GM23338 (cell line): ENCODE measurements around the gene SIPA1. TPM values are rescaled to one million over a fixed set of nuclear protein-coding genes. Genes with fewer than 3 reads are reported as not detected.
A peak's percentile ranks its signal among the peaks of the same experiment; 100 is the strongest.

Experiments
- ATAC-seq: fragments of 200-7000 bp; cut with Tn5 transposase; 3 replicates; pipeline ENCODE4 v1.9.1; 2020
- DNase-seq: peaks from one replicate; pipeline ENCODE4 v3.0.0-alpha.2; 2015; ENCODE audit warnings: low spot score
- H2AFZ ChIP-seq: fragments of 200-600 bp; sonication (generic); 2 replicates; pipeline ENCODE4 v1.8.0; 2016; ENCODE audit warnings: antibody characterized with exemption, mild to moderate bottlenecking, moderate library complexity
- H3F3A ChIP-seq: fragments of 200-600 bp; sonication (generic); replicated peaks from 2 replicates; pipeline ENCODE4 v1.8.0; 2017; ENCODE audit warnings: antibody characterized with exemption, mixed run types, low read depth
- H3K27ac ChIP-seq: fragments of 200-600 bp; sonication (generic); 2 replicates; pipeline ENCODE4 v1.6.1; 2016; ENCODE audit warnings: low read depth
- H3K27me3 ChIP-seq: fragments of 200-600 bp; sonication (generic); 2 replicates; pipeline ENCODE4 v1.8.0; 2016; ENCODE audit warnings: mild to moderate bottlenecking, mixed run types, moderate library complexity; ENCODE audit not compliant: insufficient read depth
- H3K36me3 ChIP-seq: fragments of 200-600 bp; sonication (generic); 2 replicates; pipeline ENCODE4 v1.8.0; 2016; ENCODE audit warnings: mild to moderate bottlenecking; ENCODE audit not compliant: insufficient read depth
- H3K4me1 ChIP-seq: fragments of 200-600 bp; sonication (generic); 2 replicates; pipeline ENCODE4 v1.8.0; 2016; ENCODE audit warnings: mild to moderate bottlenecking, moderate library complexity; ENCODE audit not compliant: insufficient read depth
- H3K4me2 ChIP-seq: fragments of 200-600 bp; sonication (generic); 2 replicates; pipeline ENCODE4 v1.7.1; 2017; ENCODE audit warnings: mixed run types
- H3K4me3 ChIP-seq: fragments of 200-600 bp; sonication (generic); 2 replicates; pipeline ENCODE4 v1.6.1; 2016; ENCODE audit warnings: mixed run types
- H3K79me2 ChIP-seq: fragments of 200-600 bp; sonication (generic); replicated peaks from 2 replicates; pipeline ENCODE4 v1.8.0; 2017; ENCODE audit warnings: mild to moderate bottlenecking; ENCODE audit not compliant: insufficient read depth
- H3K9me2 ChIP-seq: fragments of 200-600 bp; sonication (generic); 2 replicates; pipeline ENCODE4 v1.8.0; 2017; ENCODE audit not compliant: insufficient read depth
- H4K20me1 ChIP-seq: fragments of 200-600 bp; sonication (generic); replicated peaks from 2 replicates; pipeline ENCODE4 v1.8.0; 2017; ENCODE audit warnings: mild to moderate bottlenecking; ENCODE audit not compliant: insufficient read depth
- H3K27ac Mint-ChIP-seq: 2 replicates; pipeline ENCODE4 v1.8.0; 2020; ENCODE audit warnings: inconsistent platforms, mild to moderate bottlenecking, moderate library complexity, mixed read lengths
- H3K27me3 Mint-ChIP-seq: 3 replicates; pipeline ENCODE4 v1.8.0; 2022; ENCODE audit warnings: low read depth, mild to moderate bottlenecking, moderate library complexity, mixed read lengths, inconsistent platforms; ENCODE audit not compliant: insufficient read depth, poor library complexity
- H3K36me3 Mint-ChIP-seq: 3 replicates; pipeline ENCODE4 v1.8.0; 2021; ENCODE audit warnings: low read depth, mild to moderate bottlenecking, inconsistent platforms, moderate library complexity, mixed read lengths
- H3K4me1 Mint-ChIP-seq: 3 replicates; pipeline ENCODE4 v1.8.0; 2020; ENCODE audit warnings: mild to moderate bottlenecking, inconsistent platforms, mixed read lengths
- H3K4me3 Mint-ChIP-seq: 3 replicates; pipeline ENCODE4 v1.8.0; 2021; ENCODE audit warnings: moderate library complexity, mild to moderate bottlenecking, inconsistent platforms, mixed read lengths
- H3K9me3 Mint-ChIP-seq: 3 replicates; pipeline ENCODE4 v1.8.0; 2020; ENCODE audit warnings: moderate library complexity, mild to moderate bottlenecking, inconsistent platforms, mixed read lengths
- CREB1 ChIP-seq: fragments of 250-450 bp; sonication (Bioruptor Pico); IDR thresholded peaks from 2 replicates; pipeline ENCODE4 v1.5.0; 2020; ENCODE audit warnings: low read depth, mild to moderate bottlenecking, moderate library complexity
- CTCF ChIP-seq, 2 experiments: fragments of 200-600 bp in 1 of 2; sonication (generic) in 1 of 2; conservative IDR thresholded peaks; 2 replicates each; pipeline versions ENCODE4 v1.5.1 to v1.6.1; 2016 to 2017; ENCODE audit warnings: antibody characterized with exemption in 2 of 2, low read depth in 2 of 2, mild to moderate bottlenecking in 2 of 2, moderate library complexity in 1 of 2
- ETS1 ChIP-seq: IDR thresholded peaks from 2 replicates; pipeline ENCODE4 v1.6.1; 2016; ENCODE audit warnings: antibody characterized with exemption
- EZH2 ChIP-seq: fragments of 200-600 bp; sonication (generic); IDR thresholded peaks from one replicate; pipeline ENCODE4 v1.8.0; 2017; ENCODE audit warnings: antibody characterized with exemption, mild to moderate bottlenecking, low read depth; ENCODE audit not compliant: unreplicated experiment
- EZH2phosphoT487 ChIP-seq: fragments of 200-600 bp; sonication (generic); IDR thresholded peaks from one replicate; pipeline ENCODE4 v1.8.1; 2018; ENCODE audit warnings: antibody characterized with exemption; ENCODE audit not compliant: unreplicated experiment
- JUNB ChIP-seq: IDR thresholded peaks from one replicate; pipeline ENCODE4 v1.6.1; 2016; ENCODE audit warnings: antibody characterized with exemption; ENCODE audit not compliant: unreplicated experiment
- NANOG ChIP-seq: IDR thresholded peaks from 2 replicates; pipeline ENCODE4 v1.6.1; 2016; ENCODE audit warnings: antibody characterized with exemption, borderline replicate concordance
- POLR2AphosphoS5 ChIP-seq: IDR thresholded peaks from 2 replicates; pipeline ENCODE4 v1.6.1; 2016; ENCODE audit warnings: antibody characterized with exemption, low read depth
- REST ChIP-seq: IDR thresholded peaks from one replicate; pipeline ENCODE4 v1.6.1; 2018; ENCODE audit warnings: antibody characterized with exemption; ENCODE audit not compliant: unreplicated experiment
- STAT1 ChIP-seq: IDR thresholded peaks from one replicate; pipeline ENCODE4 v1.6.1; 2016; ENCODE audit warnings: antibody characterized with exemption; ENCODE audit not compliant: unreplicated experiment
- ZNF114 ChIP-seq: fragments of 250-450 bp; sonication (Bioruptor Pico); IDR thresholded peaks from 2 replicates; pipeline ENCODE4 v1.5.0; 2020; ENCODE audit warnings: mild to moderate bottlenecking, moderate library complexity
- ZNF331 ChIP-seq: fragments of 250-450 bp; sonication (Bioruptor Pico); IDR thresholded peaks from 2 replicates; pipeline ENCODE4 v1.5.0; 2020; ENCODE audit warnings: low read depth, mild to moderate bottlenecking, moderate library complexity
- ZNF462 ChIP-seq: fragments of 250-450 bp; sonication (Bioruptor Pico); IDR thresholded peaks from 2 replicates; pipeline ENCODE4 v1.5.0; 2020; ENCODE audit warnings: mild to moderate bottlenecking, moderate library complexity
- polyA plus RNA-seq: library from polyadenylated mRNA; unstranded; fragments of >200 nt; fragmentation: Nextera tagmentation; extraction: Ambion mirVana; gene quantifications from 2 replicates; pipeline ENCODE4 v1.2.1, GENCODE V29; 2016
- total RNA-seq: library from RNA; depleted of rRNA; stranded (reverse); fragments of >200 nt; shearing (Covaris generic); gene quantifications from 2 replicates; pipeline ENCODE4 v1.2.3, GENCODE V29; 2014

The SIPA1 gene
- total and polyA plus RNA-seq, 2 experiments from 2014 or later, result 50.1 to 54.6 TPM

- Histone ChIP-seq H3K27ac (no peak overlapping the region), H3K4me1 (peaks cover 31% of the 10 kb centered on the region), H3K36me3 (no peaks in the 10 kb centered on the region), H3K79me2 (no peaks in the 10 kb centered on the region; the same call in 1 of the 2 replicates), H3K4me2 (peak overlapping the region; percentile 81), H3K4me3 (peak overlapping the region; percentile 79), H2AFZ (peak overlapping the region; percentile 84; the same call in 1 of the 2 replicates), H3K27me3 (no peaks in the 10 kb centered on the region), H4K20me1 (no peaks in the 10 kb centered on the region), H3F3A (peaks cover 8% of the 10 kb centered on the region; the same call in 1 of the 2 replicates), H3K9me2 (no peaks in the 10 kb centered on the region)
- Mint-ChIP-seq H3K27me3 (peaks cover 23% of the 10 kb centered on the region), H3K4me3 (peak overlapping the region; percentile 65; the same call in 2 of the 3 replicates), H3K27ac (no peak overlapping the region), H3K4me1 (peaks cover 32% of the 10 kb centered on the region), H3K36me3 (no peaks in the 10 kb centered on the region; the same call in 2 of the 3 replicates), H3K9me3 (no peaks in the 10 kb centered on the region)
- DNase-seq (no peak), ATAC-seq (peak; percentile 8)
- TF ChIP-seq NANOG, result no peak
- no peak for TF ChIP-seq JUNB
- no peak for TF ChIP-seq STAT1
- no peak for TF ChIP-seq ZNF331
- no peak for TF ChIP-seq REST
- no peak for TF ChIP-seq POLR2AphosphoS5
- no peak for TF ChIP-seq CTCF (conservative IDR thresholded peaks at IDR 0.05; ENCODE audit: low read depth in 2 of 2)
- no peak for TF ChIP-seq ZNF114 (CRISPR knock-in tag)
- no peak for TF ChIP-seq EZH2
- TF ChIP-seq CREB1 (CRISPR knock-in tag), result no peak
- no peak for TF ChIP-seq EZH2phosphoT487
- TF ChIP-seq ETS1, result no peak
- TF ChIP-seq ZNF462 (CRISPR knock-in tag), result no peak
These were observed 8.5 kb downstream of the SIPA1 start for GRCh38 chr11:65646288-65646957.
